Osteoblast (primary cell): ENCODE results near the gene CLEC12A. TPM values are rescaled to one million over a fixed set of nuclear protein-coding genes. Genes with fewer than 3 reads are reported as not detected.
A peak's percentile ranks its signal among the peaks of the same experiment; 100 is the strongest.

ENCODE experiments used
- DNase-seq: peaks from one replicate; pipeline ENCODE4 v3.0.0; 2011; ENCODE audit warnings: low spot score, mixed read lengths; ENCODE audit not compliant: insufficient read length; ENCODE audit errors: missing footprints
- H2AFZ ChIP-seq: 2 replicates; pipeline ENCODE4 v1.6.0; 2011; ENCODE audit warnings: mild to moderate bottlenecking, low read length
- H3K27ac ChIP-seq: 2 replicates; pipeline ENCODE4 v1.5.1; 2011; ENCODE audit warnings: mild to moderate bottlenecking, low read depth, low read length, moderate library complexity
- H3K27me3 ChIP-seq: 2 replicates; pipeline ENCODE4 v1.6.0; 2012; ENCODE audit warnings: mild to moderate bottlenecking, control low read depth, inconsistent platforms, low read length, moderate library complexity; ENCODE audit not compliant: insufficient read depth
- H3K36me3 ChIP-seq: 2 replicates; pipeline ENCODE4 v1.5.1; 2011; ENCODE audit warnings: mild to moderate bottlenecking, low read length, control low read depth, moderate library complexity; ENCODE audit not compliant: insufficient read depth
- H3K4me1 ChIP-seq: 2 replicates; pipeline ENCODE4 v1.5.1; 2011; ENCODE audit warnings: mild to moderate bottlenecking, low read length, control low read depth, moderate library complexity; ENCODE audit not compliant: insufficient read depth
- H3K4me2 ChIP-seq: 2 replicates; pipeline ENCODE4 v1.6.0; 2011; ENCODE audit warnings: mild to moderate bottlenecking, low read length; ENCODE audit not compliant: insufficient read depth
- H3K4me3 ChIP-seq: fragments of 200-600 bp; sonication (generic); 3 replicates; pipeline ENCODE4 v1.5.1; 2012; ENCODE audit warnings: mild to moderate bottlenecking, low read length, inconsistent platforms; ENCODE audit not compliant: insufficient read depth
- H3K79me2 ChIP-seq: 2 replicates; pipeline ENCODE4 v1.6.0; 2012; ENCODE audit warnings: mild to moderate bottlenecking, low read length, control low read depth, inconsistent platforms; ENCODE audit not compliant: insufficient read depth
- H3K9me3 ChIP-seq: 2 replicates; pipeline ENCODE4 v1.5.1; 2011; ENCODE audit warnings: low read depth, low read length, control low read depth
- H4K20me1 ChIP-seq: 2 replicates; pipeline ENCODE4 v1.6.0; 2012; ENCODE audit warnings: mild to moderate bottlenecking, low read length, control low read depth; ENCODE audit not compliant: insufficient read depth
- CTCF ChIP-seq: IDR thresholded peaks from 2 replicates; pipeline ENCODE4 v1.5.1; 2011; ENCODE audit warnings: mild to moderate bottlenecking, low read depth, low read length, moderate library complexity; ENCODE audit errors: extremely low read depth
- total RNA-seq: library from RNA; depleted of rRNA; stranded (reverse); fragments of >200 nt; gene quantifications from 2 replicates; pipeline ENCODE4 v1.2.3, GENCODE V29; 2012

CLEC12A gene
- total RNA-seq, 1 donor = 0.72 TPM

- Histone ChIP-seq H4K20me1 (no peaks in the 10 kb centered on the region), H3K79me2 (no peaks in the 10 kb centered on the region), H3K9me3 (no peaks in the 10 kb centered on the region), H3K27ac (no peak overlapping the region), H3K4me1 (no peaks in the 10 kb centered on the region), H3K27me3 (no peaks in the 10 kb centered on the region), H2AFZ (no peak overlapping the region), H3K36me3 (no peaks in the 10 kb centered on the region), H3K4me3 (no peak overlapping the region), H3K4me2 (no peak overlapping the region)
- no peak for DNase-seq
- TF ChIP-seq CTCF = no peak
These were observed 36.2 kb upstream of the CLEC12A start for GRCh38 chr12:9935026-9935425.

GRCh38 chr12:9936591-9936990 is 34.6 kb upstream of the CLEC12A start:
- no peak for TF ChIP-seq CTCF
- Histone ChIP-seq H3K4me1 (no peaks in the 10 kb centered on the region), H3K27me3 (no peaks in the 10 kb centered on the region), H3K27ac (no peak overlapping the region), H3K36me3 (no peaks in the 10 kb centered on the region), H2AFZ (no peak overlapping the region), H3K79me2 (no peaks in the 10 kb centered on the region), H3K4me3 (no peak overlapping the region), H4K20me1 (no peaks in the 10 kb centered on the region), H3K4me2 (no peak overlapping the region), H3K9me3 (no peaks in the 10 kb centered on the region)
- no peak for DNase-seq

GRCh38 chr12:9940375-9940774 is 30.8 kb upstream of the CLEC12A start:
- no peaks in the 10 kb centered on the region for H3K36me3 ChIP-seq
- H3K27ac ChIP-seq = no peak overlapping the region
- peak; percentile 38 for DNase-seq
- H4K20me1 ChIP-seq = no peaks in the 10 kb centered on the region
- H3K4me1 ChIP-seq = no peaks in the 10 kb centered on the region
- no peaks in the 10 kb centered on the region for H3K9me3 ChIP-seq
- TF ChIP-seq CTCF = peak; percentile 32
- no peak overlapping the region for H3K4me3 ChIP-seq
- no peaks in the 10 kb centered on the region for H3K79me2 ChIP-seq
- no peak overlapping the region for H2AFZ ChIP-seq
- H3K27me3 ChIP-seq = no peaks in the 10 kb centered on the region
- no peak overlapping the region for H3K4me2 ChIP-seq

GRCh38 chr12:9941838-9942237 is 29.4 kb upstream of the CLEC12A start:
- Histone ChIP-seq H3K27ac (no peak overlapping the region), H3K9me3 (no peaks in the 10 kb centered on the region), H3K4me2 (no peak overlapping the region), H3K36me3 (no peaks in the 10 kb centered on the region), H3K4me3 (no peak overlapping the region), H4K20me1 (no peaks in the 10 kb centered on the region), H2AFZ (no peak overlapping the region), H3K79me2 (no peaks in the 10 kb centered on the region), H3K27me3 (no peaks in the 10 kb centered on the region), H3K4me1 (no peaks in the 10 kb centered on the region)
- no peak for TF ChIP-seq CTCF
- DNase-seq = peak; percentile 59
